ENCODE measurements around the gene ADSL. TPM values are rescaled to one million over a fixed set of nuclear protein-coding genes. Genes with fewer than 3 reads are reported as not detected.

The ADSL gene
- total and polyA plus RNA-seq, 8 donors = 18.9 to 35.7 (median 25.1) TPM

GRCh38 chr22:40335358-40335757 is 10.9 kb upstream of the ADSL start:
- intact Hi-C loops (cut with DNase I) = no loop called here
- ATAC-seq = no peak
- H3K27me3 ChIP-seq = no peaks in the 10 kb centered on the region
- H3K27ac ChIP-seq = no peak overlapping the region
- WGBS, 2 donors = 64 to 75% methylated on average over 2 of the region's 2 CpGs
- no peak for TF ChIP-seq CTCF (IDR thresholded peaks at IDR 0.05)
- no peaks in the 10 kb centered on the region for H3K9me3 ChIP-seq
- H3K4me3 ChIP-seq = no peak overlapping the region
- DNase-seq = no peak
- no peaks in the 10 kb centered on the region for H3K4me1 ChIP-seq
- peaks cover 0 to 4% (median 0%) of the 10 kb centered on the region in 3 donors for H3K36me3 ChIP-seq
- peak; percentile 37 for FAIRE-seq

- no peak for FAIRE-seq
- Histone ChIP-seq H3K36me3 (no peaks in the 10 kb centered on the region), H3K27ac (no peak overlapping the region), H3K27me3 (no peaks in the 10 kb centered on the region), H3K4me1 (no peaks in the 10 kb centered on the region), H3K4me3 (no peak overlapping the region), H3K9me3 (no peaks in the 10 kb centered on the region)
- DNase-seq = no peak
- ATAC-seq = no peak
- TF ChIP-seq CTCF (IDR thresholded peaks at IDR 0.05) = no peak
- WGBS, 2 donors = 77 to 79% methylated on average over 5 of the region's 5 CpGs
- intact Hi-C loops (cut with DNase I) = no loop called here
Measured at GRCh38 chr22:40340044-40340443, 6.3 kb upstream of the ADSL start.

GRCh38 chr22:40341604-40342003 is 4.7 kb upstream of the ADSL start:
- no peak for TF ChIP-seq CTCF (IDR thresholded peaks at IDR 0.05)
- no peak for ATAC-seq
- H3K27ac ChIP-seq = no peak overlapping the region
- H3K4me1 ChIP-seq = peaks cover 0 to 4% (median 0%) of the 10 kb centered on the region in 3 donors
- H3K4me3 ChIP-seq = no peak overlapping the region
- no peaks in the 10 kb centered on the region for H3K27me3 ChIP-seq
- DNase-seq = no peak
- no peak for FAIRE-seq
- no peaks in the 10 kb centered on the region for H3K36me3 ChIP-seq
- no peaks in the 10 kb centered on the region for H3K9me3 ChIP-seq
- intact Hi-C loops (cut with DNase I) = no loop called here
- WGBS, 2 donors = 46 to 52% methylated on average over 4 of the region's 4 CpGs

- Histone ChIP-seq H3K9me3 (no peaks in the 10 kb centered on the region), H3K4me3 (no peak overlapping the region), H3K4me1 (peaks cover 0 to 9% (median under 1%) of the 10 kb centered on the region in 3 donors), H3K27ac (no peak overlapping the region), H3K27me3 (no peaks in the 10 kb centered on the region), H3K36me3 (no peaks in the 10 kb centered on the region)
- no peak for TF ChIP-seq CTCF (IDR thresholded peaks at IDR 0.05)
- 12 to 22% methylated on average over 9 of the region's 9 CpGs for WGBS, 2 donors
- DNase-seq (no peak), ATAC-seq (no peak), FAIRE-seq (no peak)
- intact Hi-C loops (cut with DNase I) = no loop called here
Measured at GRCh38 chr22:40342521-40342920, 3.8 kb upstream of the ADSL start.

- Histone ChIP-seq H3K9me3 (no peaks in the 10 kb centered on the region), H3K36me3 (peaks cover 0 to 6% (median 0%) of the 10 kb centered on the region in 3 donors), H3K27me3 (no peaks in the 10 kb centered on the region), H3K4me1 (peaks cover 0 to 21% (median 10%) of the 10 kb centered on the region in 3 donors), H3K27ac (no peak overlapping the region), H3K4me3 (peak overlapping the region in 3 of 4 donors; percentile 52 to 91 (median 74))
- intact Hi-C loops (cut with DNase I) = no loop called here
- no peak for FAIRE-seq
- no peak for ATAC-seq
- no peak for DNase-seq
- 72 to 75% methylated on average over 6 of the region's 6 CpGs for WGBS, 2 donors
- TF ChIP-seq CTCF (IDR thresholded peaks at IDR 0.05) = no peak
Measured at GRCh38 chr22:40345271-40345670, 1.0 kb upstream of the ADSL start.

All from pancreas (tissue), 10 donors.